Measurements from ENCODE around the gene PSMD1.

The PSMD1 gene

DNA sequence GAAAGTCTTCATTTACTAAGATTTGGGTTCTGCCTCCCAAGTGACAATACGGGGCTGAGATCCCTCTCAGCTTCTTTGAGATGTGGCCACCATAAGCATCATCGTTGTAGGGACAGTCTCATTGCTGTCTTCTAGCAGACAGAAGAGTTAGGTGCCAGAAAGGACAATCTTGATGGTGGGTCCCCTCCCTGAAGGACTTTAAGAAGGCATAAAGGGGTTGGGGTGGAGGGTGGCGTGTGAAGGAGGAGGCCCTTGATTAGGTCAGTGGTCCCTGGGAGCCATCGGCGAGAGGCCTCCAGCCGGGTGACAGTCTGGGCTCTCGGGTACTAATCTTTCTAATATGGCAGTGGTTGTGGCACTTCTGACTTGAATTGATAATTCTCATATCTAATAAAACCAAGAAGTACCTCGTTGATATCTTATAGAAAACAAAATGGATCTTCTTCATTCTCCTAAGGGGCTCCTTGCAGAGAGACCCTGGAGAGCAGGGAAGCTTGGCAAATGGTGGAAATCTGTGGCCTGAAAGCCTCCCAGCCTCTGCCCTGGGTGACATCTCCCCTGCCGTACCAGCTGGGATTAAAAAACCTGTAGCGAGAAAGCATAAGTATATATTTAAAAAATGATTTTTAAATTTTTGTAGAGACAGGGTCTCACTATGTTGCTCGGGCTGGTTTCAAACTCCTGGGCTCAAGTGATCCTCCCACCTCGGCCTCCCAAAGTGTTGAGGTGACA, 7.2 kb upstream of the PSMD1 start:
- peaks cover 40% of the 10 kb centered on the region for H3K27me3 ChIP-seq (ENCODE audit: control insufficient read depth, insufficient read depth, low read length)
- H3K4me3 ChIP-seq (ENCODE audit: low read depth, low read length) = no peak overlapping the region
- no peaks in the 10 kb centered on the region for H3K4me1 ChIP-seq (ENCODE audit: control insufficient read depth, insufficient read depth, low read length)
- H3K9ac ChIP-seq (ENCODE audit: low read depth, low read length) = no peak overlapping the region
- no peaks in the 10 kb centered on the region for H3K36me3 ChIP-seq (ENCODE audit: control insufficient read depth, insufficient read depth, low read length)
- H3K9me3 ChIP-seq (ENCODE audit: control insufficient read depth, insufficient read depth, low read length) = no peaks in the 10 kb centered on the region

DNA sequence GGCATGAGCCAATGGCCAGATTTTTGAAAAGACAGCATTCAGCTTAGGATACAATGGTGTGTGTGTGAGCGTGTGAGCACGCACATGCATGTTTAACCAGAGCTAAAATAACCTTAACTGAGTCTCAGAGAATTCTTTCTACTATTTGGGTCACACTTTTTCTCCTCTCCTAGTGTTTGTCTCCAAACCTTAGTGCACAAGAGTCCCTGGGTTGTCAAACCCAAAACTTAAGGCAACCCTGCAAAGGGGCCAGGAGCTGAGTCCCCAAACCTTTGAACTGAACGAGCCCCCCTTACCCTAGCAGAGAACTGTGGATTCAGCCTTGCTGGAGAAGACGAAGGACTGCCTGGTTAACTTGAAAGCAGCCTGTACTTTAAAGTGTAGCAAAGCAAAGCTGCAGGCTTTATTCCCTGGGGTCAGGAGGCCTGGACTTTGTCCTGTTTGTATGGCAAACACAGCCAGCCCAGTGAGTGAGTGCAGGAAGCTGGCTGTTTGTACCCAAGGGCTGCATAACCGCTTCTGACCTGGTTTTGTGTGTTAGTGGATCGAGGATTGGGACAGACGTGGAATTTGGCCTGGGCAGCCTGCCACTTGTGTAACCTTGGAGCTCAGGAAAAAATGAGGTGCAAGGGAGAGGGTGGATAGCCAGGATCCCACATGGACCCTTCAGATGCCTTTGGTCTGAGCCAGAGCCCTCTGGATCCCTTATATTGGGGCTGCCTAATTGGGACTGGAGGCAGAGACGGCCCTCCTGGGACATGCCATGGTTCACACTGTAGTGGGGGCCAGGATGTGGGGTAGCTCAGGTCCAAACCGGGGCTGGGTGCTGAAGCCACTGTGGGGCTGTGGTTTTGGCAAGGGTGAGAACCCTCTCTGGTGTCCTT, 6.4 kb upstream of the PSMD1 start:
- no peaks in the 10 kb centered on the region for H3K4me1 ChIP-seq (ENCODE audit: control insufficient read depth, insufficient read depth, low read length)
- no peak overlapping the region for H3K9ac ChIP-seq (ENCODE audit: low read depth, low read length)
- no peaks in the 10 kb centered on the region for H3K36me3 ChIP-seq (ENCODE audit: control insufficient read depth, insufficient read depth, low read length)
- peaks cover 41% of the 10 kb centered on the region for H3K27me3 ChIP-seq (ENCODE audit: control insufficient read depth, insufficient read depth, low read length)
- no peaks in the 10 kb centered on the region for H3K9me3 ChIP-seq (ENCODE audit: control insufficient read depth, insufficient read depth, low read length)
- H3K4me3 ChIP-seq (ENCODE audit: low read depth, low read length) = no peak overlapping the region

GRCh38 chr2:231051116-231051515, 5.6 kb upstream of the PSMD1 start:
- no peaks in the 10 kb centered on the region for H3K4me1 ChIP-seq (ENCODE audit: control insufficient read depth, insufficient read depth, low read length)
- H3K9me3 ChIP-seq (ENCODE audit: control insufficient read depth, insufficient read depth, low read length) = no peaks in the 10 kb centered on the region
- peaks cover 41% of the 10 kb centered on the region for H3K27me3 ChIP-seq (ENCODE audit: control insufficient read depth, insufficient read depth, low read length)
- no peaks in the 10 kb centered on the region for H3K36me3 ChIP-seq (ENCODE audit: control insufficient read depth, insufficient read depth, low read length)
- H3K9ac ChIP-seq (ENCODE audit: low read depth, low read length) = no peak overlapping the region
- H3K4me3 ChIP-seq (ENCODE audit: low read depth, low read length) = no peak overlapping the region

DNA sequence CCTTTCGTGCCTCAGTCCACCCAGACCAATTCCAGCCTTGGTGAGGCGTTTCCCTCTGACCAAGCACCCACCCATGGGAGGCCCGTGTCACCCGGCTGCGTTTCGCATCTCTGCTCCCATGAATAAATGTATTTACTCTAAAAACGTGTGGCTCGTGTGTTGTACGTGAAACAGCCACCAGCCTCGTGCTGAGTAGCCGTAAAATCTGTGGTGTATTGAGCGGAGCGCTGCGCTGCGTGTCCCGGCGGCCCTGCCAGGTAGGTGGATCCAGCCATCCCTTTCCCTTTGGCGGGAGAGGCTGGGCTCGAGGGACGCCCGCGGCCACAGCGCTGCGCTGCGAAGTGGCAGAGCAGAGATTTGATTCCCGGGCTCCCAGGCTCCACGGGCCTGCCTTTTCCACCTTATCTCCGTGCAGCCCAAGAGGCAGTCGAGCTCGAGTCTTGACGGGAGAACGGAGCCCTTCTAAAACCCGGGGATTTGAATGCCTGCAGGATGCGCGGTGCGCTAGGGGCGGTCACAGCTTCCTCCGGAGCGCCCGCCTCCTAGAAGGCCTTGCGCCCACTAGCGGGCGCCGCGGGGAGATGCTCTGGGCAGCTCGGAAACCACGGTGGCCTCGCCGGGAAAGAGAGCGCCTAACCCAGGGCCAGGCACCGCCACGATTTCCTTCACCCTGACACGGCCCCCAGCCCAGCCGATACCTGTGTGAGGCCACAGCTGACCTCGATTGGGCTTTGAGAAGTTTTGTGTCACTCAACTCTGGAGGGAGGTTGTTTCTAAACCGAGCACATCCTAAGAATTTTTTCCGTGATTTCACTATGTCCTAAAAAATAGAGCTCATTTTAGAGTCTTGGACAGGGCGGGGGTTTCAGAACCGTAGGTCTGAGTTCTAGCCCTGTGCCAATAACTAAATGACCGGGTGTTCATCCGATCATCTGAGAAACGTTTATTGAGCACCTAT, 3.9 kb upstream of the PSMD1 start:
- Histone ChIP-seq H3K4me3 (ENCODE audit: low read depth, low read length) (peak overlapping the region; percentile 57), H3K27me3 (ENCODE audit: control insufficient read depth, insufficient read depth, low read length) (peaks cover 41% of the 10 kb centered on the region), H3K36me3 (ENCODE audit: control insufficient read depth, insufficient read depth, low read length) (no peaks in the 10 kb centered on the region), H3K4me1 (ENCODE audit: control insufficient read depth, insufficient read depth, low read length) (no peaks in the 10 kb centered on the region), H3K9ac (ENCODE audit: low read depth, low read length) (no peak overlapping the region), H3K9me3 (ENCODE audit: control insufficient read depth, insufficient read depth, low read length) (no peaks in the 10 kb centered on the region)

DNA sequence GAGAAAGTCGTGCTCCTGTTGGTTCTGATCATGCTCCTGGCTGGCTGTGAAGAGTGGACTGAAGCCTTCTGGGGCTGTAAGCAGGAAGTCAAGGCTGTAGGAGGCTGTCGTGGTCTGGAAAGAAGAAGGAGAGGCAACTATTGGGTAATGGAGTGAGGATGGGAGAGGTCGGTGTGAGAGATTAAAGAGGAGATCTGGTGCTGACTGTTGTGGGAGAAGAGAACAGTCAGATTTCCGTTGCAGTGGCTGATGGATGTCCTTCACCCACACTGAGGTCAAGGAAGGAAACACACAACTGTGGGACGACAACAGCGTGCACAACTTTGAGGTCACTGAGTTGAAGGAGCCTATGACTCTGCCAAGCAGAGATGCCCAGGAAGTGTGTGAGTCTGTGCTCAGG, 2.8 kb upstream of the PSMD1 start:
- H3K9ac ChIP-seq (ENCODE audit: low read depth, low read length) = no peak overlapping the region
- peaks cover 41% of the 10 kb centered on the region for H3K27me3 ChIP-seq (ENCODE audit: control insufficient read depth, insufficient read depth, low read length)
- H3K4me1 ChIP-seq (ENCODE audit: control insufficient read depth, insufficient read depth, low read length) = peaks cover 5% of the 10 kb centered on the region
- no peaks in the 10 kb centered on the region for H3K36me3 ChIP-seq (ENCODE audit: control insufficient read depth, insufficient read depth, low read length)
- H3K4me3 ChIP-seq (ENCODE audit: low read depth, low read length) = no peak overlapping the region
- H3K9me3 ChIP-seq (ENCODE audit: control insufficient read depth, insufficient read depth, low read length) = no peaks in the 10 kb centered on the region

- peaks cover 5% of the 10 kb centered on the region for H3K4me1 ChIP-seq (ENCODE audit: control insufficient read depth, insufficient read depth, low read length)
- H3K9ac ChIP-seq (ENCODE audit: low read depth, low read length) = peak overlapping the region; percentile 95
- H3K4me3 ChIP-seq (ENCODE audit: low read depth, low read length) = peak overlapping the region; percentile 91
- H3K27me3 ChIP-seq (ENCODE audit: control insufficient read depth, insufficient read depth, low read length) = peaks cover 16% of the 10 kb centered on the region
- no peaks in the 10 kb centered on the region for H3K9me3 ChIP-seq (ENCODE audit: control insufficient read depth, insufficient read depth, low read length)
- no peaks in the 10 kb centered on the region for H3K36me3 ChIP-seq (ENCODE audit: control insufficient read depth, insufficient read depth, low read length)
These were observed 923 bp downstream of the PSMD1 start for GRCh38 chr2:231057590-231057989.

GRCh38 chr2:231058761-231059550, 2.3 kb downstream of the PSMD1 start:
- no peak overlapping the region for H3K9ac ChIP-seq (ENCODE audit: low read depth, low read length)
- no peaks in the 10 kb centered on the region for H3K36me3 ChIP-seq (ENCODE audit: control insufficient read depth, insufficient read depth, low read length)
- H3K9me3 ChIP-seq (ENCODE audit: control insufficient read depth, insufficient read depth, low read length) = no peaks in the 10 kb centered on the region
- peaks cover 7% of the 10 kb centered on the region for H3K27me3 ChIP-seq (ENCODE audit: control insufficient read depth, insufficient read depth, low read length)
- H3K4me3 ChIP-seq (ENCODE audit: low read depth, low read length) = no peak overlapping the region
- peaks cover 5% of the 10 kb centered on the region for H3K4me1 ChIP-seq (ENCODE audit: control insufficient read depth, insufficient read depth, low read length)

DNA sequence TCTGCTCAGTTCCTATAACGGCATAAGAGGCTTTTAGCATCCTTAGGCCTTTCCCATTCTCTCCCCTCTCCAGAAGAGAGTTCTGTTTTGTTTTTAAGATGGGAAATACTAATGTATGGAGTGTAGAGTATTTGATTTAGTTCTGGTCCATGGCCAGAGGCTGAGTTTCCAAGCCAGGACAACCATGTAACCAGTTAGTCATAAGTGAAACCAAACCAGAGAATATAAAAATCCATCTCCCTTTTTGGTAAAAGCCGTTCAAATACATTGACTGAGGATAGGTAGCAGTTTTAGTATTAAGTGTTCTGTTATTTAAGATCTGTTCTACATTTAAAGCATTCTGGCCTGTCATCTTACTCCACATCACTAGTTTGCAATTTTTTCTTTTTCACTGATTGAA, 3.1 kb downstream of the PSMD1 start:
- no peak overlapping the region for H3K4me3 ChIP-seq (ENCODE audit: low read depth, low read length)
- H3K9me3 ChIP-seq (ENCODE audit: control insufficient read depth, insufficient read depth, low read length) = no peaks in the 10 kb centered on the region
- peaks cover 5% of the 10 kb centered on the region for H3K4me1 ChIP-seq (ENCODE audit: control insufficient read depth, insufficient read depth, low read length)
- no peak overlapping the region for H3K9ac ChIP-seq (ENCODE audit: low read depth, low read length)
- no peaks in the 10 kb centered on the region for H3K27me3 ChIP-seq (ENCODE audit: control insufficient read depth, insufficient read depth, low read length)
- peaks cover 1% of the 10 kb centered on the region for H3K36me3 ChIP-seq (ENCODE audit: control insufficient read depth, insufficient read depth, low read length)

- Histone ChIP-seq H3K9ac (ENCODE audit: low read depth, low read length) (no peak overlapping the region), H3K4me1 (ENCODE audit: control insufficient read depth, insufficient read depth, low read length) (peaks cover 5% of the 10 kb centered on the region), H3K27me3 (ENCODE audit: control insufficient read depth, insufficient read depth, low read length) (no peaks in the 10 kb centered on the region), H3K36me3 (ENCODE audit: control insufficient read depth, insufficient read depth, low read length) (peaks cover 7% of the 10 kb centered on the region), H3K9me3 (ENCODE audit: control insufficient read depth, insufficient read depth, low read length) (no peaks in the 10 kb centered on the region), H3K4me3 (ENCODE audit: low read depth, low read length) (no peak overlapping the region)
These were observed 6.1 kb downstream of the PSMD1 start for GRCh38 chr2:231062776-231063175.

DNA sequence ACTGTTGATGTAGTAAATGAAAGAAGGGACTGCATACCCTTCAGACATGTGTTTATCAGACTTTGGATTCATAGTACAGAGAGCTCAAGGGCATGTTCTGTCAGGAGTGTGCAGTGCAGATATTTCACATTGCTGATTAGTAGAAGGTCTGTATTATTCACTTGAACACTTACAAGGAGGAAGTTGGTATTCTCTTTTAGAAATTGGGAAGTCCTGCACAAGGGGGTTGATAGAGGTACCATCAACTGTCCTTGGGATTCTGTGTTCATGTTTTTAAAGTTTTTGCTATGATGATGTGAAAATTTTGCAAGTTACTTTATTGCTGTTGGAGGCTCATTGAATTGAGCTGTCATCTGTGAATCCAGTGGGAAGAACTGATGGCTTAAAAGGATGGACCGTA, 6.7 kb downstream of the PSMD1 start:
- H3K4me3 ChIP-seq (ENCODE audit: low read depth, low read length) = no peak overlapping the region
- no peaks in the 10 kb centered on the region for H3K27me3 ChIP-seq (ENCODE audit: control insufficient read depth, insufficient read depth, low read length)
- peaks cover 11% of the 10 kb centered on the region for H3K36me3 ChIP-seq (ENCODE audit: control insufficient read depth, insufficient read depth, low read length)
- H3K9me3 ChIP-seq (ENCODE audit: control insufficient read depth, insufficient read depth, low read length) = no peaks in the 10 kb centered on the region
- no peak overlapping the region for H3K9ac ChIP-seq (ENCODE audit: low read depth, low read length)
- no peaks in the 10 kb centered on the region for H3K4me1 ChIP-seq (ENCODE audit: control insufficient read depth, insufficient read depth, low read length)

GRCh38 chr2:231065966-231066365, 9.3 kb downstream of the PSMD1 start:
- peaks cover 22% of the 10 kb centered on the region for H3K36me3 ChIP-seq (ENCODE audit: control insufficient read depth, insufficient read depth, low read length)

More at GRCh38 chr2:231065966-231066365, 9.3 kb downstream of the PSMD1 start:
- Histone ChIP-seq H3K27me3 (ENCODE audit: control insufficient read depth, insufficient read depth, low read length) (no peaks in the 10 kb centered on the region), H3K4me3 (ENCODE audit: low read depth, low read length) (no peak overlapping the region), H3K9ac (ENCODE audit: low read depth, low read length) (no peak overlapping the region), H3K9me3 (ENCODE audit: control insufficient read depth, insufficient read depth, low read length) (no peaks in the 10 kb centered on the region), H3K4me1 (ENCODE audit: control insufficient read depth, insufficient read depth, low read length) (no peaks in the 10 kb centered on the region)
